DMS53 treated with DMSO at 0.1 percent for 48 hours (cell line): ENCODE data around the gene FAT2.

Experiments
- DNase-seq: peaks from one replicate; lab custom pipeline; 2025; ENCODE audit not compliant: unreplicated experiment; lab: John Stamatoyannopoulos, UW

FAT2 gene

DNA sequence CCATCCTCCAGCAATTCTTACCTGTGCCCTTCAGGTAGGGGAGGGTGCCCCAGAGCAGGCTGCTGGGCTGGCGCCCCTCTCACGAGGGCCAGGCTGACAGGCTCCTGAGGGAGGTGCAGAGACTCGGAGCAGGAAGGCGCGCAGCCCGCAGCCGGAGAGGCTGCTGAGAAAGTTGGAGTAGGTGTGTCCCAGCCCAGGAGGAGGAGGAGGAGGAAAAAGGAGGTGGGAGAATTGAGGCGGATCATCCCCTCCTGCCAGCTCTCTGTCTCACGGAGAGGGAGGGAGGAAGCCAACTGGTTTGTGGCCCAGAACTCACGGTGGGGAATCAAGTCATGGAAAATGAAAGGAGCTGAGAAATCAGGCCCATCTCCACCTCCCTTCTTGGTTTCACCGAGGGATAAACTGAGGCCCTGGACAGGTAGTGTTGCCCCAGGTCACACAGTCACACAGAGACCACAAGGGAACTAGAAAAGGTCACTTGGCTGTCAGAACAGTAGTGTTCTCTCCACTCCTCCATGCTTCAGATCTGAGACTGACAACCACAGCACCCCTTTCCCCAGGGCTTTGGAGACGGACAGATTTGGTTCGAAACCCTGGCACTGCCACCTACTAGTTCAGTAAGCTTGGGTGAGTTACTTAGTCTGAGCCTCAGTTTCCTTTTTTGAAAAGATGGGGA lies at the start of gene FAT2:
Gene FAT2 (minus strand): TSS at position 188 of the 676 bp plus-strand sequence. CDS start 22,400 bp downstream, outside the sequence.
- no peak for DNase-seq

DNA sequence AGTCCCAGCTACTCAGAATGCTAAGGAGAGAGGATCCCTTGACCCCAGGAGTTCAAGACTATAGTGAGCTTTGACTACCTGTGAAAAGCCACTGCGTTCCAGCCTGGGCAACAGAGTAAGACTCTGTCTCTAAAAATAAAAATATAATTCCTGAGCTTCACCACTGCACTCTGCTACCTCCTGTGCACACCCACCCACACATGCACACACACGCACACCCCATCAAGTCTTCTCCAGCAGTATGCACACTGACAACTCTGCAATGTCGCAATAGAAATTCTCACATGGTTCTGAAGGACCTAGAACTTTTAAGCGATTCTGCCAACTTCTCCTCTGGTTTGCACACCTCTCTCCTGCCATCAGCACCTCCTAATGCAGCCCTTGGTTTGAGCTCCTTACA lies 47.5 kb upstream of the FAT2 start:
- DNase-seq: no peak

DNA sequence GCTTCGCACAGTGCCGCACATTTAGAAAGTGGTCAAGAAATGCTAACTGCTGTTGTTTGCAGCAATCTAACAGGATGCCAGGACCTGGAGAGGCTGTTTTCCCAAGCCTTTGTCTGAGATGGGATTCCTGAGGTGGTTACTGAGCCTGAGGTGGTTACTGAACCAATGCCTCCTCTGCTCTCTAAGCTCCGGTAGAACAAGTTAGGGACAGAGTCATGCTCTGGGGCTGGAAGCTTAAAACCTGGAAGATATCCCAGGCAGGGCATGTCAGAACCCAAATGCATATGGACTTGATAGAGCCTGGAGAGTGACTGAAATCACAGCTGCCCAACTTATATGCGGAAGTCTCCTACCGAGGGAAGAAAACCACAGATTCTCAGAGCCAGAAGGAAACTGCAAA lies 46.5 kb upstream of the FAT2 start:
- DNase-seq: no peak

DNA sequence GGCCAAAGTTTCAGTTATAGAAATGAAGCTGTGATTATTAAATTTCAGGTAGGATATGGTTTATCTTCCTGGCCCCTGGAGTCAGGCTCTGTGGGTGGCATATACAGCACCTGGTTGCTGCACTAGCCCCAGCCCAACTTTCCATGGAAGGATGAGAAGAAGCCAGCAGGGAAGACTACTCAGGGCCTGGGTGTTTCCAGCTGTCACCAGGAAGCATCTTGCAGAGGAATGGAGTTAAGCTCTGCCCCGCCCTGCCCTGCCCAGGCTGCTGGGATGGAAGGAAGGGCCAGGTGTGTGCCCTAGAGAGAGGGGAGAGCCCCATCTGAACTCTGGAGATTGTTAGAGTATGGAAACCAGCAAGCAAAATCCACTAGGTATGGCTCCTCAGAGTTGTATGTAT lies 42.8 kb upstream of the FAT2 start:
- no peak for DNase-seq

DNA sequence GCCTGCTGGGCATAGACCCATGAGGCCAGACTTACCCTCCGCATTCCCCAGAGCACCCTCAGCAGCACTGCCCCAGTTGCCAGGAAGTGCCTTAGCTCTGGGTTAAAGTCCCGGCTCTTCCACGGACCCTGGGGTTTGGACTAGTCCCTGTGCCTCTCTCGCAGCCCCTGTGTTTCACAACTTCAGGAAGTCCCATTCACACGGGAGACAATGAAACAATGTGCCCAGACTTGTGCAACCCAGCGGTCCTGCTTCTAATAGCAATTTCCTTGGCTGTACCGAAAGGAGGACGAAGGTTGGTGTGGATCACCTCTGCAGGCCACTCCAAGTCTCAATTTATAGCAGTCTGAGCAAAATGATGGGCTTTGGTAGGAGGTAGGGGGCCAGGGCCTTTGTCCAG lies 41.8 kb upstream of the FAT2 start:
- DNase-seq: no peak

- DNase-seq: no peak
Measured at GRCh38 chr5:151632524-151632923, 41.4 kb upstream of the FAT2 start.

GRCh38 chr5:151631941-151632340 lies 40.8 kb upstream of the FAT2 start:
- no peak for DNase-seq

DNA sequence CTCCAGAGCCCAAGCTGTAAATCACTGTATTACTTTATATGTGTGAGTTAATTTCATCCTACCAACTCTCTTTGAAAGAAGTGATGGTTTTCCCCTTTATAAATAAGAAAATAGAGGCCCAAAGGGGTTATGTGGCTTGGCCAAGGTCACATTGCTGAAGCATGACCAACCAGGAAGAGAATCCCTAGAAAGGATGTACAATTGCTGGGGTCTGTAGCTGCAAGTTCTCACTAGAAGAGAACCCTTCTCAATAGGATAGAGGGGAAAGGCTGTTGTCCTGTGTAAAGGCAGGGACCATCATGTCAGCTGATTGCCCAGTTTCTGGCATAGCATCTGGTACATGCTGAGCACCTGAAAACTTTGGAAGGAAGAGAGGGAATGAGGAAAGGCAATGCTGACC lies 39.0 kb upstream of the FAT2 start:
- DNase-seq: no peak

DNA sequence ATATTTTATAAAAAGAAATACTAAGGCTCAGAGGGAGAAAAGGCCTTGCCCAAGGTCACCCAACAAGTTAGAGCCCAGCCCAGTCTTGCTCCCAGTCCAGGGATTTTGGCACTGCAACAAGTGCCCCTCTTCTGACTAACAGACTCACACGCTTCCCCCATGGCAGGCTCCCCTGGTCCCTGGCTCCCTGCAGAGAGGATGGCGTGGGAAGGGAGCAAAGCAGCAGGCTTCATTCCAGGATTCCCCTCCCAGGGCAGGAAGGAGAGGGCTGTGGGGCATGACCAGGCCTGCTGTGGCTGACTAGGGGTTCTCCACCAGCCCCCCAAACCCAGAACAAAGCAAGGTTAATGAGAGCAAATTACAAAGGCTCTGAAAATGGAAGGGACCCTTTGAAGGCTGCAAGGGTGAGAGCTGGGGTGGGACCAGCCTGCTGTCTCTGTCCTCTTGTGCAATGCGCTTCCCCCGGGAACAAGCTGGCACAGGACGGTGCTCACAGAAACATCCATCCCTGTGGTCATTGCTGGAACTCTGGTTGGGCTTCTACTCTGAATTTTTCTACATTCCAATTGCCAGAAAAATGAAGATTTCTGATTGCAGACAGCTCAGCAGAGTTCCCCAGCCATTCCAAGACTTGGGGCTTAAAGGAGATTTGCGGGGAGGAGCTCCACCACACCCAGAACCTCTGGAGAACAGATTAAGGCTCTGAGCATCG lies 37.1 kb upstream of the FAT2 start:
- DNase-seq: no peak

- no peak for DNase-seq
Measured at GRCh38 chr5:151627650-151628049, 36.5 kb upstream of the FAT2 start.

DNA sequence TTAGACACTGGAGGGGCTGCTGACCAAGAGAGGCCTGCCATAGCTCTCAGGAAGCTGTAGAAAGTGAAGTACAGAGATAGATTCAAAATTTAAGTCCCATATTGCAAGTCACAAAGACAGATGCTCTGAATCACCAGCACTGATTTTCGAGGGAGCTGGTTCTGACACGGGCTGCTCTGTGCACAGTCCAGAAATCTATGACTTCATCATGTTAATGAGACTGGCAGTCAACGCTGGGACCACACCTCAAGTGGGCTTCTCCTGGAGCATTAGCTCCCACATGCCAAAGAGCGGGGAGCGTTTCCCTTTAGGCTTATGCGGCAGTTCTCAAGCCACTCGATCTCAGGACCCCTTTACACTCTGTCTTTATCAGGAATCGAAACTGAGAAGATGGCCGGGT lies 34.2 kb upstream of the FAT2 start:
- no peak for DNase-seq

GRCh38 chr5:151624476-151624875 lies 33.3 kb upstream of the FAT2 start:
- DNase-seq: no peak

- no peak for DNase-seq
Measured at GRCh38 chr5:151622367-151623088, 31.4 kb upstream of the FAT2 start.

DNA sequence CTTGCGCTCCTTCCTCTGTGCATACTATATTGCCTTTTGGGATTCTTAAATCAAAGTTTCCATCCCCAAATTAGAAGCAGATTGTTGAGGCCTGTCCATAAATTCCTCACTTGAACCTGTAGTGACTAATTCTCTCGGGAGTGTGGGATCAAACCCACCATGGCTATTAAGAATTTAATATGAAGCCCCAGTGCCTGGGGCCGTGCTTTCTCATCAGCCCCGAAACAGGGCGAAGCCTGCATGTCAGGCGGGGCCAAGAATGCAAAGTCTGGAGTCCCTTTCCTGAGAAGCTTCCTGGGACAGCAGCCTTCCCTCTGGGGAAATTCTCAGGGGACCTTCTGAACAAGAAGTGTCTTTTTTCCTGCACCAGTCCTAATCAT lies 29.3 kb upstream of the FAT2 start:
- DNase-seq: no peak

GRCh38 chr5:151619812-151620460 lies 28.8 kb upstream of the FAT2 start:
- DNase-seq: no peak

- DNase-seq: no peak
Measured at GRCh38 chr5:151618907-151619306, 27.8 kb upstream of the FAT2 start.

DNA sequence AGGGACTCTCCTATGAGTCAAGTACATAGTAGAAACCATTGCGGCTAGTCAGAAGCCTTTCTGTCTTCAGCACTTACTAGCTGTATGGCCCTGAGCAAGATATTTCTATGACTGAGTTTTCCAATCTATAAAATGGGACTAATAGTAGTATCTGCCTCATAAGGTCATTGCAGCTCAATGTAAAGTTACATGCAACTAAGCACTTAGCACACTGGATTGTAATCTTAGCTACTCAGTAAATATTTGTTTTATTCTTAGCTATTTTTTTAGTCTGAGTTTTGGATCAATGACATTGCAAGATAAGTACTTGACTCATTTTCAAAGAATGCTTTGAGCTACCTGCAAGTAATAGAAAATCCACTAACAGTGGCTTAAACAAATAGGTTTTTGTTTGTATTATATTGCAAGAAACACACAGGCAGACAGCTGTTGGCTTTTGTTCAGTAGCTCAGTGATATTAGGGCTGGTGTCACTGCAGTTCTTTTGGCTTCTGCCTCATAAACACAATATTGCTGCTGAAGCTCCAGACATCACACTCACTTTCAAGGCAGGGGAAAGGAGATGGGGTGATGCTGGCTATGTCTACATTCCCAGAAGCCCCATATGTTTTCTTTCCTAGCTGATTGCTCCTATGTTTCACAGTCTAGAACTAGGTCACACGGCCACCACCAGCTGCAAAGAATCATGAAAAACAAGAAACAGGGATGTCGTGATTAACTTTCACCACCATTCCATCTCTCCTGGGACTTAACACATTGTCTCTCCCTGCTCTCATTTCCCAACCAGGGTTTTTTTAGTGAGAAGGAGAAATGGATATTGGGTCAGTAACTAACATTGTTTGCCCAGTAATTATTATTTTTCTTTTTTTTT lies 26.9 kb upstream of the FAT2 start:
- DNase-seq: peak; percentile 92

DNA sequence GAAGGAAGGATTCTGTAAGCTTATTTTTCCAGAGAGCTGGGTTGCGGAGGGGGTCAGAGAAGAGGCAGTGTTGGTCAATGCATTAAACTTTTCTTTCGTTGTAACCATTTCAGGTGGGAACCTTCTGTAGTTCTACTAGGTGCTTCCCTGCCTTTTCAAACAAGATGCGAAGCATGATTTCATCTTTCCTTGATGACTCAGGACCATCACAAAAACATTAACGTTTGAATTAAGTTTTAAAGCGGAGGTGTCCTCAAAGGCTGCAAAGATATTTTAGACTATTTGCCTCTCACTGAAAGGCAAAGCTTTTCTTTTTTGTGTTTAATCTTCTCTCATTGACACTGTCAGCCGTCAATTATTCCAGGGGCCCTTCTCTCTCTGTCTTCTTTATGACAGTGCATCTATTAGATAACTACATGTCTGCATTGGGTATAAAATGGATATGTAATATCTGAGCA lies 26.3 kb upstream of the FAT2 start:
- no peak for DNase-seq

- no peak for DNase-seq
Measured at GRCh38 chr5:151615431-151615830, 24.3 kb upstream of the FAT2 start.

DNA sequence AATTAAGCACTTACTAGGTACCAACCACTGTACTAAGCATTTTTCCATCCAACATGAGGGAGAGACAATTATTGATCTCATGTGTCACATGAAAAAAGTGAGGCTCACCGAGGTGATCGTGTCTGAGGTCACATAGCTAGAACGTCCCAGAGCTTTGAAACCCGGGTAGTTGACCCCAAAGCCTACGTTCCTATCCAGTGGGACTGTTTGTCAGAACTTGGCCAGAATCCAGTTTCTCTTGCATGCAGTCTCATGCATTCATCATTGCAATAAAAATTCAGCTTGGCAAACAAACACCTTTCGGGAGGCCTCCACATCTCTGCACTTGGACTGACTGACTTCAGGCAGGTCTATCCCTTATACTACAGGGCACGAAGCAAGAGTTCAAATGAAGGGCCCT lies 23.4 kb upstream of the FAT2 start:
- DNase-seq: no peak
